IPS-18a (cell line): ENCODE data around the gene MME.

Source experiments
- H3K27ac ChIP-seq: one replicate; pipeline ENCODE4 v1.5.1; 2013; ENCODE audit warnings: low read length
- H3K27me3 ChIP-seq: one replicate; pipeline ENCODE4 v1.6.1; 2013; ENCODE audit warnings: mild to moderate bottlenecking, low read length; ENCODE audit not compliant: control insufficient read depth, insufficient read depth
- H3K36me3 ChIP-seq: one replicate; pipeline ENCODE4 v1.6.1; 2013; ENCODE audit warnings: low read depth, low read length; ENCODE audit not compliant: control insufficient read depth
- H3K4me1 ChIP-seq: one replicate; pipeline ENCODE4 v1.6.1; 2013; ENCODE audit warnings: low read depth, low read length; ENCODE audit not compliant: control insufficient read depth
- H3K4me3 ChIP-seq: one replicate; pipeline ENCODE4 v1.5.1; 2013; ENCODE audit warnings: low read length
- H3K9ac ChIP-seq: one replicate; pipeline ENCODE4 v1.6.1; 2013; ENCODE audit warnings: mild to moderate bottlenecking, low read length, moderate library complexity
- H3K9me3 ChIP-seq: one replicate; pipeline ENCODE4 v1.6.1; 2013; ENCODE audit warnings: low read depth, low read length; ENCODE audit not compliant: control insufficient read depth

The MME gene

GRCh38 chr3:155064920-155065319, 15.2 kb upstream of the MME start:
- no peak overlapping the region for H3K4me3 ChIP-seq
- H3K9me3 ChIP-seq: no peaks in the 10 kb centered on the region
- peaks cover 5% of the 10 kb centered on the region for H3K4me1 ChIP-seq
- H3K27ac ChIP-seq: no peak overlapping the region
- no peaks in the 10 kb centered on the region for H3K27me3 ChIP-seq
- no peaks in the 10 kb centered on the region for H3K36me3 ChIP-seq
- H3K9ac ChIP-seq: no peak overlapping the region

- Histone ChIP-seq H3K4me1 (no peaks in the 10 kb centered on the region), H3K27me3 (no peaks in the 10 kb centered on the region), H3K9me3 (no peaks in the 10 kb centered on the region), H3K4me3 (no peak overlapping the region), H3K9ac (no peak overlapping the region), H3K27ac (no peak overlapping the region), H3K36me3 (no peaks in the 10 kb centered on the region)
Measured at GRCh38 chr3:155065537-155065936, 14.6 kb upstream of the MME start.

GRCh38 chr3:155069729-155070128, 10.4 kb upstream of the MME start:
- no peak overlapping the region for H3K9ac ChIP-seq
- no peaks in the 10 kb centered on the region for H3K9me3 ChIP-seq
- H3K27ac ChIP-seq: no peak overlapping the region
- no peaks in the 10 kb centered on the region for H3K4me1 ChIP-seq
- H3K4me3 ChIP-seq: no peak overlapping the region
- H3K36me3 ChIP-seq: no peaks in the 10 kb centered on the region
- H3K27me3 ChIP-seq: no peaks in the 10 kb centered on the region

- Histone ChIP-seq H3K36me3 (no peaks in the 10 kb centered on the region), H3K4me1 (no peaks in the 10 kb centered on the region), H3K9ac (no peak overlapping the region), H3K27ac (no peak overlapping the region), H3K9me3 (no peaks in the 10 kb centered on the region), H3K27me3 (no peaks in the 10 kb centered on the region), H3K4me3 (no peak overlapping the region)
Measured at GRCh38 chr3:155070316-155070715, 9.8 kb upstream of the MME start.

- Histone ChIP-seq H3K9me3 (no peaks in the 10 kb centered on the region), H3K9ac (no peak overlapping the region), H3K27ac (no peak overlapping the region)
Measured at GRCh38 chr3:155070932-155071387, 9.2 kb upstream of the MME start.

GRCh38 chr3:155075200-155075599, 4.9 kb upstream of the MME start:
- no peak overlapping the region for H3K9ac ChIP-seq
- peaks cover 8% of the 10 kb centered on the region for H3K4me1 ChIP-seq
- no peak overlapping the region for H3K4me3 ChIP-seq
- H3K9me3 ChIP-seq: no peaks in the 10 kb centered on the region
- peaks cover 13% of the 10 kb centered on the region for H3K27me3 ChIP-seq
- H3K36me3 ChIP-seq: no peaks in the 10 kb centered on the region
- H3K27ac ChIP-seq: no peak overlapping the region

More at GRCh38 chr3:155070932-155071387, 9.2 kb upstream of the MME start:
- H3K4me3 ChIP-seq: no peak overlapping the region
- H3K36me3 ChIP-seq: no peaks in the 10 kb centered on the region
- no peaks in the 10 kb centered on the region for H3K4me1 ChIP-seq
- no peaks in the 10 kb centered on the region for H3K27me3 ChIP-seq

- no peak overlapping the region for H3K27ac ChIP-seq
- H3K4me1 ChIP-seq: peaks cover 17% of the 10 kb centered on the region
- H3K9me3 ChIP-seq: no peaks in the 10 kb centered on the region
- peaks cover 28% of the 10 kb centered on the region for H3K27me3 ChIP-seq
- H3K4me3 ChIP-seq: no peak overlapping the region
- no peaks in the 10 kb centered on the region for H3K36me3 ChIP-seq
- H3K9ac ChIP-seq: no peak overlapping the region
Measured at GRCh38 chr3:155076888-155077287, 3.2 kb upstream of the MME start.

- Histone ChIP-seq H3K9ac (peak overlapping the region; percentile 37), H3K4me3 (peak overlapping the region; percentile 74), H3K27me3 (peaks cover 28% of the 10 kb centered on the region), H3K27ac (no peak overlapping the region), H3K36me3 (no peaks in the 10 kb centered on the region), H3K9me3 (no peaks in the 10 kb centered on the region), H3K4me1 (peaks cover 17% of the 10 kb centered on the region)
Measured at GRCh38 chr3:155078711-155079467, 1.2 kb upstream of the MME start.

GRCh38 chr3:155079468-155079745, 712 bp upstream of the MME start:
- Histone ChIP-seq H3K27me3 (peaks cover 28% of the 10 kb centered on the region), H3K36me3 (no peaks in the 10 kb centered on the region), H3K9ac (peak overlapping the region; percentile 57), H3K9me3 (no peaks in the 10 kb centered on the region), H3K4me1 (peaks cover 17% of the 10 kb centered on the region), H3K27ac (no peak overlapping the region), H3K4me3 (peak overlapping the region; percentile 74)

GRCh38 chr3:155080692-155081091, 573 bp downstream of the MME start:
- Histone ChIP-seq H3K9ac (peak overlapping the region; percentile 57), H3K27ac (no peak overlapping the region), H3K4me1 (peaks cover 17% of the 10 kb centered on the region), H3K27me3 (peaks cover 28% of the 10 kb centered on the region), H3K9me3 (no peaks in the 10 kb centered on the region), H3K36me3 (no peaks in the 10 kb centered on the region), H3K4me3 (peak overlapping the region; percentile 74)

- Histone ChIP-seq H3K4me3 (no peak overlapping the region), H3K4me1 (peaks cover 15% of the 10 kb centered on the region), H3K27me3 (peaks cover 22% of the 10 kb centered on the region), H3K9ac (no peak overlapping the region), H3K36me3 (no peaks in the 10 kb centered on the region), H3K27ac (no peak overlapping the region), H3K9me3 (no peaks in the 10 kb centered on the region)
Measured at GRCh38 chr3:155083313-155083905, 3.3 kb downstream of the MME start.

- Histone ChIP-seq H3K4me1 (peaks cover 9% of the 10 kb centered on the region), H3K27ac (no peak overlapping the region), H3K9me3 (no peaks in the 10 kb centered on the region), H3K9ac (no peak overlapping the region), H3K27me3 (peaks cover 15% of the 10 kb centered on the region), H3K4me3 (no peak overlapping the region), H3K36me3 (no peaks in the 10 kb centered on the region)
Measured at GRCh38 chr3:155084567-155084966, 4.4 kb downstream of the MME start.
